Measurements from ENCODE around the gene LEKR1. TPM values are rescaled to one million over a fixed set of nuclear protein-coding genes. Genes with fewer than 3 reads are reported as not detected.

Gene LEKR1
- total RNA-seq, 1 donor from 2014 or later: 0.13 TPM

GRCh38 chr3:157078811-157079185, 252.6 kb downstream of the LEKR1 start:
- DNase-seq (ENCODE audit: low read depth, low spot score): no peak

DNA sequence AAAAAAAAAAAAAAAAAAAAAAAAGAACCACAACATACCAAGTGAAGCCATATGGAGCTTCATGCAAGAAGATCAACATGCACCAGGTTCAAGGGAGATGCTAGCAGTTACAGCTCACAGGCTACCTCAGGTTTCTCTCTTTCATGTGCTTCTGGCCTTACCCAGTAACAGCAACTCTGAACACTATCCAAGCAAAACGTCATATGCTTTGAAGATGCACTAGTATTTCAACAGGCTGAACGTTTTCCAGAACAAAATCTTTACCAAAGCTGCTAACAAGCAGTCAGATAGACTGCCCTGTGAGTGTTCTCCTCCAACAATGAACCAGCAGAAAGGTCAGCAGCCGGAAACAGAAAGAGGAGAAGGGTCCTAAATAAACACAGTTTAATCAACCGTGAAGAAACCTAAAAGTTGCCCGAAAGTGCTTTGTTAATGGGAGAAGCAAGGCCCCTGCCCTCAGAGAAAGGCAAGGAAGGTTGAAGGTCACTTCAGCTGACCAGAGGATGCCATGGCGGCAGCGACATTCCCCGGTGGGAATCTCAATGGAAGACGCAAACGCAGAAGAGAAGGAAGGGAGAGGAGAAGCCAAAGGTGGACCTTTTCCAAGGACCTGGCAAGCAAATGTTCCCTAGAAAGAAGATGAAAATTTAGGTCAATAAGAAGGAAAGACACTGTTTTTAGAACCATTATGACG, 253.7 kb downstream of the LEKR1 start:
- DNase-seq (ENCODE audit: low read depth, low spot score): no peak

DNA sequence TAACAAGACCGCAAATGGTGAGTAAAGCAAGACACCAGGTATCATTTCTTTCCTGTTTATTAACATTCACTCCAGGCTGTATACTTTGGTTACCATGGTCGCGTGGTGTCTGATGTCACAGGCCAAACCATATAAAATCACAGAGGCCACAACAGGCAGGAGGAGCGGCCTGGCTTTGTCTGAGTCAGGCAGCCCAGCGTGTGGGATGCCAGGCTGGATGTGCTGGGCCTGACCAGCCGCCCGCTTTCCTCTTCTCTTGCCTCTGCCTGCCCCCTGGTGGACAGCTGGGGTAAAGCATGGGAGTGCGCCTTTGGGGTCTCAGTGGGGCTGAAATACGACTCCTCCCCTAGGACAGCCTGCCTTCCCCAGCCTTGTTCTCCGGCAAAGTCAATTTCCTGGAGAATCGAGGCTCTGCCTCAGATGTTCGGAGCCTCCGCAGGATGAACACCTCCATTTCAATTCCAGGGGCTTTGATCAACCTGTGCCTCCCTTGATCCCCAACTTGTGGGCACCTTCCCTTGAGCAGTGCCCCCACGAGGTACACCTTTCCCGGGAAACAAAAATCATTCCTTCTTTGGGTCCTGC, 255.6 kb downstream of the LEKR1 start:
- DNase-seq (ENCODE audit: low read depth, low spot score): peak; percentile 70

- no peak for DNase-seq (ENCODE audit: low read depth, low spot score)
Observed at GRCh38 chr3:157082305-157082982, 256.3 kb downstream of the LEKR1 start.

- DNase-seq (ENCODE audit: low read depth, low spot score): no peak
Observed at GRCh38 chr3:157083824-157084223, 257.7 kb downstream of the LEKR1 start.

DNA sequence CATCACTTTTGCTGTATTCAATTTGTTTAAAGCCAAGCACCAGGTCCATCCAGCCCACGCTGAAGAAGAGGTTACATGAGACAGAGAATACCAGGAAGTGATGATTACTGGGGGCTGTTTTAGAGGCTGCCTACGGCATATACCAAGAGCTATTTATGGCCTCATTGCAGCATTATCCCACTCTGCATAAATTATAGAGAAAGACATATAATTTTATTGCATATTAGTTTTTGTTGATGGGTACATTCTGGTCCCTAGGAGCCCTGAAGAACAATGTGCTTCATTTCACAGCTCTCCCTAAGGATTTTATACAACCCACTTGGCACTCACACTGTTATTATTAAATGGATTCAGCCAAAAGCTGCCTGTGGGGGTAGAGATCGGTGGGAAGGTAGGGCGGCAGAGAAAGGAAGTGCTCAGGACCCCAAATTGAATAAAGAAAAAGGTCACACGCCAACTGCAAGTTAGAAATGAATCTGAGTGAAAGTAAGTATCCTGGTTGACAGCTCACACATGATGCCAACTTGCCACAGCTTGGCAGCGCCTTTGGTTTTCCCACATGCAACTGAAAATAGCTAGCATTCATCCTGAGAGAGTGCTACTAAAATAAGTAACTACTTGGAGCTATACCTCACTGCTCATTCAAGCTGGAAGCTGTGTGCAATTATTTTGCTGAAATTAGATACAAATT, 260.1 kb downstream of the LEKR1 start:
- no peak for DNase-seq (ENCODE audit: low read depth, low spot score)

DNA sequence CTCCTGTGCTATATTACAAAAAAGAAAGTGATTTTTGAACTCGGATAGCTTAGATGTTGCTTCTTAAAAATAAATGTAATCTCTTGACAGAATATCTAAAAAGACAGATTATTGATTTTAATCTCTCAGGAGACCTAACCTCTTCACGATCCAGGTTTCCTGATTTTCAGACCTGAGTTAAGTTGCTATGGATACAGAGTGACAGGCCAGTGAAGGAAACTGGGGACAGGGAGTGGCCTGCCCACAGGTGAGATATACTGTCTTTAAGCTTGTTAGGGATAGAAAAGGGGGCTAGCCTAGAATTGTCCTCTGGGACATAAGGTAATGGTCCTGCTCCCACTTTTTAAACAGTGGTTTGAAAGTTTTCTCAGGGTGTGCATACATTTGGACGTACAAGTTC, 260.6 kb downstream of the LEKR1 start:
- no peak for DNase-seq (ENCODE audit: low read depth, low spot score)

DNA sequence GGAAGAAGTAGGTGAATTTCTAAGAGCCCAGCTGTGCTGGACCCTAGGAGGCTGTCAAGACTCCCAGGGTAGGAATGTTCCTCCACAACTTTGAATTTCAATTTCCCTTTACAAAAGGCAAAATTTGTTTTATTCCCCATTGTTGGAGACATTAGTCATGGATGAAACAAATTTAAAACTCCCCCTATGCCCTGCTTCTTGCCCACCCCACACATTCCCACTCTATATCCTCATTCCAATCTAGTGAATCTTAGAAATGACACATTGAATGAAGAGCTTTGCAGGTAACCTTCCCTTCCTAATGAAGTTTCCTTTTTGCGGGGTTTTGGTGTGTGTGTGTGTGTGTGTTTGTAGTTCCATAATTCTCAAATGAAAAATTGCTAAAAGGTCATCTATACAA, 261.2 kb downstream of the LEKR1 start:
- DNase-seq (ENCODE audit: low read depth, low spot score): no peak

- DNase-seq (ENCODE audit: low read depth, low spot score): no peak
Observed at GRCh38 chr3:157087780-157088600, 261.8 kb downstream of the LEKR1 start.

DNA sequence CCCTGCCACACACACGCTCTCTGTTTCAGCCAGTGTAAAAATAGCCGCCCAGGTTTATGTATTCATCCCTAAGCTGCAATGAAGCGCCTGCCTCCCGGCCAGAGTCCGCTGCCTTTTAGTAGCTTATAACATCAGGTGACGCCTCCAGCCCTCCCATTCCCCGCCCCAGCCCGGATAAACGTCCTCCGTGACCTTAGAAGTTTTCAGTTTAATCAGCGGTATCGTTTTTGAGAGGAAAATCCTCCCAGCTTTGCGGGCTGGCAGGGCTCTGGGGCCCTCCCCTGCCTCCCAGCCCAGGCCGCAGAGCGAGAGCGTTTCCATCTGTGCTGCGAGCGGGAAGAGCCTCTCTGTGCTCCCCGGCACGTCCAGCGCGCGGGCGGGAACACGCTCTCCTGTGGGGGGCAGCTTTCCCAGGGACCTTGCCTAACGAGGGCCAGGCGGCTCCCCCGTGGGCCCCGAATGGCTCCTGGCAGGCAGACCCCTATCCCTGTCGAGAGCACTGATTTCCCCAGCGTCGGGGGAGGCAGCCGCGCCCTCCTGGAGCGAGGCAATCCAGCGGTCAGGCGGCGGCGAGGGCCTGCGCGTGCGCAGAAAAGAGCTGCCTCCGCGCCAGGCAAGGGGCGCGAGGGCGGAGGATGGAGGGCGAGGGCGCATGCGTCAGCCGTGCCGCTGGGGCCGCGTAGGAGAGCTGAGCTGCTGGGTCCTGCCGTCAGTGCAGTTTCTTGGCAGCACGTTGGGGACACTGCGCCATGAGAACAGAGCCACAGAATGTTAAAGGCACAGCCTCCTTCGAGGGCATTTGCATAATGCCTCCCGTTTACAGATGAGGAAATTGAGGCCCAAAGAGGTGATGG, 262.7 kb downstream of the LEKR1 start:
- peak; percentile 69 for DNase-seq (ENCODE audit: low read depth, low spot score)

DNA sequence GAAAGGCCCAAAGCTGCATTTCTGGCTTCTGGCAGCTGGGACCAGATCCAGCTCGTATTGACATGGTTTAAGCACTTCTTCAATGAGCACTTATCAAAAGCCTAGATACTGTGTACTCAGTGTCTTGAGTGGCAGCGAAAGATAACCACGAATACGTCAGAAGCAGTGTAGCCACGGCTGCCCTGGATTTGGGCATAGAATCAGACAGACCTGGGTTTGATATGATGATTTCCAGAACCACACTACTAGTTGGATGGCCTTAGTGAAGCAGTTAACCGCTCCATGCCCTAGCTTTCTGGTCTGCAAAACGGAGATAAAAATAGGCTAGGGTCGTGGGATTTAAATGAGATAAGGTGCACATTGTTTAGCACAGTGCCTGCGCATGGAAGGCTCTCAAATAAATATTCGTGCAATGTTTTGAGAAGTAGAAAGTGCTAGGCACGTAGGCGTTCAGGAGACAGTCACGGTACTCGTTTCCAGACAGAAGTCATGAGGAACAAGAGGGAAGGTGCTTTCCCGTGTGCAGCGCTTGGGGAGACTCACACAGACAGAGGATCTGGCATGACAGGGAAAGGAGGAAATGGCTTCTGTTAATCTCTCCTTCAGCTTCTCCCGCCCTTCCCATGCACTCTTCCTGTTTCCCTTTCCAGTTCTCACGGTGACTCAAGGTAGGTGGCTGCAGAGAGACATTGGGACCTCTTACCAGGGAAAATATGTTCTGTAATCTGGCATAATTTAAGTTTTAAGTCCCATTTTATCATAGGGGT, 263.5 kb downstream of the LEKR1 start:
- peak; percentile 32 for DNase-seq (ENCODE audit: low read depth, low spot score)

DNA sequence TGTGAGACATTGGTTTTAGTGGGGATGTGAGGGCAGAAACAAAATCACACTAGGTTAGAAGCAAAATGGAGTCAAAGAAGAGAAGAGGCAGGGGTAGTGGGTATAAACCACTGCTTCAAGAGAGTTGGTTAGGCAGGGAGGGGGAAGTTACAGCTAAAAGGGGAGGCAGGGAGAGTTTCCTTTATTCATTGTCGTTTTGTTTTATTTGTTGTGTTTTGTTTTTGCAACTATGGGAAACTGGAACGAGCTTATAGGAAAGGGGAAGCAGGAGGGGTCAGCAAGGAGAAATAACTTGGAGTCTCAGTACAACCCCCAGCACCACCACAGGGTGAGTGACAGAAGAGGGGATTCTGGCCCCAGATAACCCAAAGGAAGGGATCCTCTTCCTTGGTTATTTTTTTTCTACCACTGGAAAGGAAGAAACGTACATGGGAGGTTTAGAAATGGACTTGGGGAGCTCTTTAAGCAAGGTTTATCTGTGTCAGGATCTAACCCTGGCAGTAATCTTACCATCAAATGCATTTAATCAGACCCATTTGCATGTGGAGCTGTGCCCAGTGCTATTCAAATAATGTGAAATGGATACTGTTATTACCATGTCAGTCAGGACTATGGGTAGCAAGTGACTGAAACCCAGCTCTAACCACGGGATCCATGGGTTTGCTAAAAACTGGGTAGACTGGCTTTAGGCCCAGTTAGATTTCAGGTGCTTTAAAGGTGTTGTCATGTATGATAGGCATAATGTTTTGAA, 265.1 kb downstream of the LEKR1 start:
- DNase-seq (ENCODE audit: low read depth, low spot score): no peak

DNA sequence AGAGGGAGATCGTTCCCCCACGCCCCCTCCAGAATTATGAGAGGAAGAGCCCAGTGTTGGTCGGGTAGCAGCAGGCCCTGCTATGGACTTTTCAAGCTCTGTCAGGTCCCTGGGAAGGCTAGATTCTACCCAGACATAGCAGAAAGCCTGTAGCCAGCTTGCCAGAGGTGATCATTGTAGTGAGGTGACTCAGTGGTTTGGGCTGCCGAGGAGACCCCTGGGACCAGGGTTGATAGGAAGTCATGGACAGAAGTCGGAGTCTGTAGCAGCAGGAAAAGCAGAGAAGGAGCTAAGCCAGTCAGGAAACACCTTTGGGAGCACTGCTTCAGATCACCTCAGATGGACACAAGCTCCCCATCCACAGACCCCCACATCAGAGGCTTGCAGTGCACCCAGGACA, 266.1 kb downstream of the LEKR1 start:
- DNase-seq (ENCODE audit: low read depth, low spot score): no peak

GRCh38 chr3:157093096-157093495, 266.9 kb downstream of the LEKR1 start:
- DNase-seq (ENCODE audit: low read depth, low spot score): no peak

GRCh38 chr3:157094301-157094700, 268.1 kb downstream of the LEKR1 start:
- DNase-seq (ENCODE audit: low read depth, low spot score): no peak

GRCh38 chr3:157094751-157095480, 268.8 kb downstream of the LEKR1 start:
- DNase-seq (ENCODE audit: low read depth, low spot score): no peak
